GM11168 (cell line): ENCODE results near the gene EMP2.
"Not testable (repeated sequence)": the region's sequence is repeated elsewhere in the genome, so short reads cannot be mapped to it uniquely, and the experiment has no call there.

ENCODE experiments used
- in situ Hi-C: fragments of 300-500 bp; cut with MboI; formaldehyde crosslinking; loops from one replicate; pipeline ENCODE4 v1.12.0; 2022; ENCODE audit warnings: low sequenced_read_pairs; ENCODE audit not compliant: unreplicated experiment

The EMP2 gene

DNA sequence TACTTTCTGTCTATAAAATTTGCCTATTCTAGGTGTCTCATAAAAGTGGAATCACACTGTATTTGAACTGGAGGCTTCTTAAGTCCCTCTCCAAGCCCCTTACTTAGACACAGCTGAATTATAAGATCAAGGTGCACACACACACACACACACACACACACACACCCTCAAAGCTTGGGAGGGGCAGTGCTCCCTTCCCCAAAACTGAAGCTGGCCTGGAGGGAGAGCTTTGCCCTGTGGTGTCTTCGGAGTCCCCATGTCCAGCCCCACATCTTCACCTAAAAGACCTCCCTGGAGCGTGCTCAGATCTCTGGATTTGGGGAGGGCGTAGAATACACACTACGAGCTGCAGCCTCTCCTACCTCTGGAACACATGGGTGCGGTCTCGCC is 828 bp downstream of the EMP2 start:
- in situ Hi-C loops = no loop called here

DNA sequence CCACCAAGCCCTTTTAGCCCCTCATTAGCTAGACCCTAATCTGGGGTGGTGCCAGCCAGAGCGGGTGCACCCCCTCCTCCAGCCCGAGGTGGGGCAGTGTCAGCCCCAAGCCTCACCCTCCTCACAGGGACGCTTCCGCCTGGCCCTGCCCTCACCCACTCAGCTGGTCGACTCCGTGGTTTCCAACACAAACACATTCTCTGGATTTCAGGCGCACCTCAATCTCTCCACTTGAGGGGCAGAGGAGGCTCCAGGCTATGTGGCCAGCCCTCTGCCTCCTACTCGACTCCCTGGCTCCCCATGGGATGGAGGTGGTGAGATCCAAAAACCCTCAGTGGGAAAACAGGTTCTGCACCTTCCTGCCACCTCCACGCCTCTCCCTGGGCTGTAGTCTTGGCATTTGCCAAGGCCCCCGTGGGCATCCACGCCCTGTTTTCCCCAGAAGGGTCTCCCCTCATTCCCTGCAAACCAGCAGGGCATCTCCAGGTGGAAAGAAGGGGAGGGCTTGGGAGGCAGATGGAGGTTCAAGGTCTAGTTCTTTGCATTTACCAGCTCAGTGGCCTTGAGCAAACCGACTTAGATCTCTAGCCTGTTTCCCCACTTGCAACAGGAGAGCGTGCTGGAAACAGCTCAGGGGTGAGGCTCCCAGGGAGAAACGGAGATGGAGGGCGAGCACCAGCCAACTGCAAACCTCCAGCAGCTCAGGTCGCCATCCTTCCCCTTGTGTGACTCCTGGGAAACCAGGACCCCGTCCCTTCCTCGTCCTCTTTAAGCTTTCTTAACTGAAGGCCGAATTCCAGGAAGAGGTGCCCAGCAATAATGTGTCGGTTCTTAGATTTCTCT is 1.7 kb downstream of the EMP2 start:
- in situ Hi-C loops = no loop called here

DNA sequence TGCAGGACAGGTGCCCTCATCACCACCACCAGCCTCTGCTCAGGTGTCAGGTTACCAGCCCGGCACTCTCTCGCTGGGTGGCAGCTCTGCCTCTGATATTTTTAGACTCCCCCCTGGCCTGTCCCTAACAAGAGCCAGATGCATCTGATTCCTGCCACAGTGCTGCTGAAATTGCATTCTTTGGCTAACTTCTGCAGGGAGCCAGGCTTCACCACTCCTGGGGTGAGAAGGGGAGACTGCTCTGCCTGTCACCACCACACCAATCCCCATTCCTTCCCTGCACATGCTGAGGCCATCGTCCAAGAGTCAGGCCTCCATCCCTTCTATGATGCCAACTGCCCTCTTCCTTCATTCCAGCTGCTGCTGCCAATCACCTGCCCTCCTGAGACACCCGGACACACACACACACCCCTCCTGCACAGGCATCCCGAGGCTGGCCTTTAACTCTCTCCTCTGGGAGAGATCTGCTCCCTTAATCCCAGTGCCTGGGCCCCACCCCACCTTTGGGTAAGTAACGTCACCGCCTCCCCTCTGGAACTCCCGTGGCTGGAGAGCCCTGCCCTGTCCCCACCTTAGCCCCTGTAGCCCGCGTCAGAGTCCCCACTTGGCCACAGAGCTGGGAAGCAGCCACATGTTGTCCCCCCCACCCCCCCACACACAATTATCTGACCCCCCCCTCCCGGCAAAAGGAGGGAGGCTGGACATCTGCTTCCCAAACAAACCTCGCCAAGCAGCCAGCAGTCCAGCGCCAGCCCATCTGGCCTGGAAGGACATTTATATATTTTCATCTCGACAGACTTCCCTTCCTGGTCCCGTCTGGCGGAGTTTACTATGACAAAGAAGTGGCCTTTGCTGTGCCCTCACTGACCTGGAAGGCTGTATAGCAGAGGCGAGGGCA is 2.8 kb downstream of the EMP2 start:
- in situ Hi-C loops = no loop called here

DNA sequence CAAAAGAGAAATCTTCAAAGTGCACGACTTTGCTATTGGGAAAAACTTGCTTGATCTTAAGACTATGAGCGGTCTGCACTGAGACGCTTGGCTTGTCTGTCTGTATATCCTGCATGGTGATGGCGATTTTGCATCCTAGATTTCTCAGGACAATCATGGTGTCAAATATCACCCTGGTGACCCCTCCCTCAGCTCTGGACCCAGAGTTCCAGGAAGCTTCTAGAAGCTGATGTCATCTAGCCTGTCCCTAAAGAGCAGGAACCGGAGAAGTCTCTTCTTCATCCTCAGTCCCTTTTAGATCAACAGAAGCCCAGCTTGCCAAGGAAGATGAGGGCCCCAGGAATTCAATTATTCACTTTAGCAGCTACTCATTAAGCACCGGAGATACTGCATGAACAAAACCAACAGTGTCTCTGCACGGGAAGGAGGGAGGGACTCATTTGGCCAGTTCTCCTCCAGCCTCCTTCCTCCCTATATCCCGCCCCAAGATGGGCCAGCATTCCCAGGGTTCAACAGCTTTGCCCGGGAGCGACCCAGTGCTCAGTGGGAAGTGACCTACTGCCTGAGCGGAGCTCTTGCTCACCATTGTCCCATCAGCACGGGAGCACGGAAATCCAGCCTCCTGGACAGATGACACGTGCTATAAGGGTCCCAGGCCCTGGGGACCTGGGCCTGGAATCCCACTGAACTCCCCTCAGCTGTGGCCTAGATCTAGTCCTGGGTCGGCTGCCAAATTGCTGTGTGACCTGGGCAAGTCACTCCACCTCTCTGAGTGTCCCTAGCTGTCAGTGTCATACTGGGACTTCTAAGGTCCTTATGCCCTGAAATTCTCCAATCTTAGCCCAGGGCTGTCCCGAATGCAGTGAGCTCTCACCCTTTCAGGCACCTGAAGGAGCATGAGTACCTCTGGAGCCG is 3.8 kb downstream of the EMP2 start:
- in situ Hi-C loops = no loop called here

DNA sequence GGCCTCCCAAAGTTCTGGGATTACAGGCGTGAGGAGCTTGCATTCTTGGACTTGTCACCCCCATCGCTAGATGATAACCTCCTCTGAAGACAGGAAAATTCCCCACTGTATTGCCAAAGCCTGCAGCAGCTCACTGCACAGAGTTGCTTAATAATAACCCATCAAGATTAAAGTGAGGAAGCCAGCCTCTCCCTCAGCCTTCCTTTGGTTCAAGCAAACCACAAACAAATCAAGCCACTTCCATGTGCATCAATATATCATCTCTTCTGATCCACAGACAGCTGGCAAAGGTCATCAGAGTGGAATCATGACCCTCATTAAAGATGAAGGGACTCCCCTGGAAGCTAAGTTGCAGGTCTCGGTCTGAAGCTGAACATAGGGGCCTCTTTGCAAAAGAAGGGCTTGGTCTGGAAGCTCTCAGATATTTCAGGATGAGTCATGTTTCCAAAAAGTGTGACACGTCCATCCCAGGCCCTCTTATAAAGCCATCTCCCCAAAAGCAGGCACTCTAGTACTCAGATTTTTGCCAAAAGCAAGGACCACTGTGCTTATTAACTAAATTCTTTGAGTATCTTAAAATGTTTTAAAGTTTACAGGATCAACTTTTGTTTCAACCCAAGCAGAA is 4.8 kb downstream of the EMP2 start:
- in situ Hi-C loops = no loop called here

DNA sequence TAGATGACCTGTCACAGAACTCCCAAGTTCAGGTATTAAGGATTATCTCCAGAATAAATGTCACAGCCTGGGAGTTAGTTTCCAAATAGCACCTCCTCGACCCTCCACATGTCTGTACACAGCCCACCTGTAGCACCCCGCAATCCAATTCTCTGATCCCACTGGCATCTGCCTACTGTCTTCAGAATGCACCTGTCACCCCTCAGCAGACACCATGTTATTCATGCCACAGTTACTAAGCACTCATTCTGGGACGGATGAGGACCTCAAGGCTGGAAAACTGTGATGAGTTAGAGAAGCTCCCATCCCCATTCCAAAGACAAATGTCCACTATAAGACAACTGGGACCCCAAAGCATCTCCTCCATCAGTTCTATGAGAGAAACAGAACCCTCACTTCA is 7.8 kb downstream of the EMP2 start:
- in situ Hi-C loops = no loop called here

DNA sequence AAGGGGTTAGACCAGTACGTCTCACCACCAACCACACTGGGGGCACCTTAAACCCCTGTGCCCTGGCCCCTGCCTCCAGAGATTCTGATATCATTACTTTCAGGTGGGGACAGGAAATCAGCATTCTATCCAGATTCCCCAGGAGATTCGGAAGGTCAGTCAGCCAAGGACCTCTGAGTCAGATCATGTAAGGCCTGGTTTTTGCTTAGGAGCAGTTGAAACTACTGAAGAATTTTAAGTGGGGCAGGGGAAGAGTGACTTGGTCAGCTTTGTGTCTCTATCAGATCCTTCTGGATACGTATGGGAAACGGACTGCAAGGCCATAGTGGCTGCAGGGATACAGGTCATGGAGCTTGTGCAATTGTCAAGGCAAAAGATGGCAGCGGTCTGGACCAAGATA is 9.0 kb downstream of the EMP2 start:
- in situ Hi-C loops = no loop called here

DNA sequence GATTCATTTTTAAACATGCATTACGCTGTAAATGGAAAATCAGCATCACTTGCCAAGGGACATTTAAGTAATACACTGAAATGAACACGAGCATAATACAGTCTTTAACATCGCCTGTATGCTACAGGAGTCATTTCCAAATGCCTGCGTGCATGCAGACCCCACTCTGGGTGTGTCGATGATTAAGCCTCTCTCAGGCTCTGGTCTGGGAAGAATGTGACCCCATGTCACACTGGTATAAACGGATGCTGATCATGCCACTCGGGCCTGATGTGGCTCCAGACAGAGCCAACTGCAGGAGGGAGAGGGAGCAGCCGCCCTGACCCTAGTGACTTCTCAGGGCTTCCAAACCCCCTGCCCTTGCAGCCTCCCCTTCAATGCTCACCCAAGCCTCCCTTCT is 10.8 kb downstream of the EMP2 start:
- in situ Hi-C loops = no loop called here

DNA sequence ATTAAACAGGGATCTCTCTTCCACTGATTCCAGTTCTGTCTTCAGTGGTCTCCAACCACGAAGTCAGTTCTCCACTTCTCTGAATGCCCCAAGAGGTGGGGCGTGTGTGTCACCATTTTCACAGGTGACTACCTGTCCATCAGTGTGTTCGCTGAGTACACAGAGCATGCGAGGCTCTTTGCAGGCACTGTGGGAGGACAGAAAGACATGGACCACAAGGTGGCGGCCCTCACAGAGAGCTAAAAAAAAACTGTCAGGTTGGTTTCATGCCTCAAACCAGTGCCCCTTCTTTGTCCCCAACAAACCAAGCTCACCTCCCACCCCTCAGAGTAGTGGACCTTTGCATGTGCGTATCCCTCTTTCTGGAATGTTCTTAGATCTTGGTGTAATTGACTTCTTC is 13.8 kb downstream of the EMP2 start:
- in situ Hi-C loops = no loop called here

DNA sequence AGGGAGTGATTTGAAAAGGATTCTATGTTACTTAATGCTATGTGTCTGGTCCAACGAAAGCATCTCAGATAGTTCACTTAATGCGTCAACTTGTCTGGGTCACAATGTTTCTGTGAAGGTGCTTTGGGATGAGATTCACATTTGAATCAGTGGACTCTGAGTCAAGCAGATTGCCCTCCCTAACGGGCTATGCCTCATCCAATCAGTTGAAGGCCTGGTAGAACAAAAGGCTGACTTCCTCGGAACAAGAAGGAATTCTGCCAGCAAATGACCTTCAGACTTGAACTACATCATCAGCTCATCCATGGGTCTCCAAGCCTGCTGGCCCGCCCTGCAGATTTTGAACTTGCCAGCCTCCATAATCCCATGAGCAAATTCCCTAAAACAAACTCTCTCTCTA is 15.2 kb downstream of the EMP2 start:
- in situ Hi-C loops = no loop called here

DNA sequence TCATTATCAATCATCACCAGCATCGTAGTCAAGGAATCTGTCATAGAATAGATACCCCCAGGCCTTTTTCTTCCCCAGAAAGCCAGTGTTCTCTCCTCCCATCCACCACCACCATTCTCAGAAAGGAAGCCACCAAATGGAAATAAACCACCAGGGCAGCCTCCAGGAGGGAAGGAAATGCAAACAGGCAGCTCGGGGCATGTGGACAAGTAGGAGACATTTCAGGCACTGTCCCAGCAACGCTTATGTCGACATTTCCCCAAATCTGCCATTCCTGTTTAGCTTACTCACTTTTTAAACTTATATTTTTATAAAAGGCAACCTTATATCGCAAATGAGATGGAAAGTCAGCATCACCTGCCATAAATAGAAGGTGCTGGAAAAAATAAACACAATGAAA is 15.8 kb downstream of the EMP2 start:
- in situ Hi-C loops = no loop called here

DNA sequence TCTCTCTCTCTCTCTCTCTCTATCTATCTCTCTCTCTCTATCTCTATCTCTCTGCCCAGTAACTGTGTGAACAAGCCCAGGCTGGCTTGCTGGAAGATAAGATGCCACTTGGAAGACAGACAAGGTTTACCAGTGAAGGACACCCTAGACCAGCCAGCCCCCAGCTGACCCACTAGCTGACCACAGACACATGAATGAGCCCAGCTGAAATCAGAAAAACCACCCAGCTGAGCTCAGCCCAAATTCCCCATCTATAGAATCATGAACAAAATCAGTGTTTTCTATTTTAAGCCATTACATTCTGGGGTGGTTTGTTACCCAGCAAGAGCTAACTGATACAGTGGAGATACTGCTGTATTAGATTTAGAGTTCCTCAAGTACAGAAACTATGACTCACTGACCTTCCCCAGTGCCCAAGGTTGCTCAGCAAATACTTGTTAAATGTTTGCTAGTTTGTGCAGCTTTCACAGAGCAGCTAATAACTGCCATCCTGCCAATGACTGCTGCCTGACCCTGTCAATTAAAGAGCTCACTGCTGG is 18.0 kb downstream of the EMP2 start:
- in situ Hi-C loops = no loop called here

DNA sequence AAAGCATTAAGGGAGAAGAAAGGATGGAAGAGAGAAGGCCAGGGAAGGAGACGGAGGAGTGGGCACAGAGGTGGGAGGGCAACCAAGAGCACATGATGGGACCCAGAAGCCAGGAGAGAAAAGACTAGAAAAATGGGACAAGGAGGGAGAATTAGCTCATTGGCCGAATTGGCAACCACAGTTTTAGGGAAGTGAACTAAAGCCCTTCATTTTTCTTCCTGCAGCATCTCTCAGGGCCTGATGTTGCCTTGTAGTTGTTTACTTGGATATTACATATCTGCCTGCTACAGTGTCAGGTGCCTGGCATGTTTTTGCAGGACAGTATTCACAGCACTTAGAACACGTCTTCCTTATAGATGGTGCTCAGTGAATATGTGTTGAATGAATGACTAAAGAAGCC is 19.0 kb downstream of the EMP2 start:
- in situ Hi-C loops = no loop called here

DNA sequence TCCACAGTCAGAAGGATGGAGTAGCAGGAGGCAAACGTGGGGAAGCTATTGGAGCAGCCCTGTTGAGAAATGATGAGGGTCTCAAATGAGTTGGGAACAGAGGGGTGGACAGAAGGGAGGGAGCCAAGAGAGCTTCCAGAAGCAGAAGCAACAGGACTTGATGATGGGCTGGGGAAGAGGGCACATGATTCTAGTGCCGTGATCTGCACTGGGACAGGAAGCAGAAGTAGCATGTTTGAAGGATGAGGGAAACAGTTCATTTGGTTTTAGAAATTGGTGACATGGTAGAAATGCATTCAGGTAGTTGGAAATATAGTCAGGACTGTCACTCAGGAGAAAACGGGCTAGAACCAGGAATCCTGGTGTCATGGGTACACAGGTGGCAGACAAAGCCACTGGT is 19.4 kb downstream of the EMP2 start:
- in situ Hi-C loops = no loop called here

DNA sequence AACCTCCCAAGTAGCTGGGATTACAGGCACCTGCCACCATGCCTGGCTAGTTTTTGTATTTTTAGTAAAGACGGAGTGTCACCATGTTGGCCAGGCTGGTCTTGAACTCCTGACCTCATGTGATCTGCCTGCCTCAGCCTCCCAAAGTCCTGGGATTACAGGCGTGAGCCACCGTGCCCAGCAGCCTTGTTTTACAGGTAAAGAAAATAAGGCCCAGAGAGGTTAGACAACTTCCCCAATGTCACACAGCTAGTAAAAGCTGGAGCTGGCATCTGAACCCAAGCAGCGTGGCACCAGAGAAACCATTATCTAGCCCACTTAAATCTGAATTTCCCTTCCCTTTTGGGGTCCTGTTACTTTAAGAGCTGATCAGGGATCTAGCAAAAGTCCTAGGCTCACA is 20.6 kb downstream of the EMP2 start:
- in situ Hi-C loops = not testable (repeated sequence)

DNA sequence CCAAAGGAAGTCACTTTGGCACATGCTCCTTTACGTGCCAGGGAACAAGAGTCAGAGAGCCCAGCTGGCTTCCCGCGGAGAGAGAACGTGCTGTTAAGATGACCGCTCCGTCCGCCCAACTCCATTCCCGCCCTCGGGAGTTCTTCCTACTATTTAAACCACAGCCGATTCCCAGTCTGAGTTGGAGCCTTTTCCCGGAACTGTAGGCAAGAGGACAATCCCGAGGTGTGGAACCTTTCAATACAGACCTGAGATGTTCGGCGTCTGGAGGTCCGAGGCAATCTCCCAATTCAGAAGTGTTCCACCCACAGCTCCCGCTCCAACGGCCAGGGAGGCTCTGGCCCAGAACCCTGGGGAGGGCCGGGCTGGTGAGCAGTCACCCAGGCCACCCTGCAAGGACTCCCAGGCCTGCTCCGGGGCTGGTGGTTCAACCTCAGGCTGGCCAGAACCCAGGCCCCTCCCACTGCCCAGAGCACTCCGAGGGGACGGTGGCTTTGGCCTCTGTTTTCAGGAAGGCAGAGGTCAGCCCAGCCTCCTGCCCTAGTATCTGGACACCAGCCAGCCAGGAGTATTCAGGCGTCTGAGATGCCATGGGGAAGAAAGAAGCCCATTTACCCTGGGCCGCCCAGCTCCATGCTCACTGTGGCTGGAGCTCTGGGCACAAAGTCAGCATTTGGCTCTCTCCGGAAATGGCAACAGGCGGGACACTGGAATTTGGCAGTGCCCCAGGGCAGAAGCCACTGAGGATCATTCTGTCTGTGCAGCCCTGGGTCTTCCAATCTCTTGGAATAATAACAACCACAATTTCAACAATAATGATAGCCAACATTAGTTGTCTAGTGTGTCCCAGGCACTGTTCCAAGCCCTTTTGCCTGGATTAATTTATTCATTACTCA is 21.4 kb downstream of the EMP2 start:
- in situ Hi-C loops = no loop called here

DNA sequence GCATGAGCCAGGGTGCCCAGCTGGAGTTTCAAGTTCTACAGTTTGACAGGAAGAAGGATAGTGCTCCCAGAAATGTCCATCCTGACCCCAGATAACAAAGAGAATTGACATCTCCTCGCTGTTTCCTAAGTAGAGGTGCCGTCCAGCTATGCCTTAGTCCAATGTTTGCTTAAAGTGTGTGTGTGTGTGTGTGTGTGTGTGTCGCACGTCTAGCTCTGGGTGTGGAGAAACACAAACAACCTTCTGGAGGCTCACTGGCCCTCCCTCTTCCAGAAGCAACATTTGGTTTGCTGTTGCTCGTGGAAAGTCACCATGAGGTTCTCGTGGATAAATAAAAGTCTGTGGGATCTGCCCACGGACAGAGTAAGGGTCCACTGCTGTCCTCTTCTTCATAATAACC is 22.1 kb downstream of the EMP2 start:
- in situ Hi-C loops = no loop called here

DNA sequence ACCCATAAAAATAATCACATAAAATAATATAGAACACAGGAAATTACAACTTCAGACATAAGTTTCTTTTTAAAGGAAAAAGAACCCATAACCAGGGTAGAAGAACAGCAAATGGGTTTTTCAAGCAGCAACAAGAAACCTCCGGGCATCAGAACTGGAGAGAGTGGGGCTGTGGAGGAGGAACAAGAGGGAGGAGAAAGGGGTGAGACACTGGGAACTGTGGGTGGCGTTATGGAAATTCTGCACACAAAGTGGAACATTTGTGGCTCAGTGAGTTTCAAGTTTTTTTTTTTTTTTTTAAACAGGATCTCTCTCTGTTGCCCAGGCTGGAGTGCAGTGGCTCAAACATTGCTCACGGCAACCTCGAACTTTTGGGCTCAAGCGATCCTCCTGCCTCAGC is 22.6 kb downstream of the EMP2 start:
- in situ Hi-C loops = no loop called here

DNA sequence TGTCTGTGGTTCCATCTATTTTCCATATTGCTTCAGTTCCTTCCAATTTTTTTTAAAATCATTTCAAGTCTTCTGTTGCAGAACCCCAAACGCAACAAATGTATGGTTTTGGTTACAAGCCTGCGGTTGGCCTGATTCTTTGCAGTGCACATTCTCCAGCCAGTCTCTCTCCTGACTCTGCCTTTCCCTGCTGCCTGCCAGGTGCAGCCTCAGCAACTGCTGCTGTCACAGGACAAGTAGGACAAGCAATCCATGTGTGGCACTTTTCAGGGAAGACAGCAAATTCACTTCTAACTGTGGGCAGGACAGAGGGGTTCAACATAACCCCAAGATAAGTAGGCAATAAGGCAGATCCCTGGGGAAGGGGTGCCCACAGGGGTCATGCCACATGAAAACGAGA is 24.2 kb downstream of the EMP2 start:
- in situ Hi-C loops = no loop called here
